HEK293T (cell line): Measurements from ENCODE around the gene KIAA1671.

ENCODE experiments used
- CTCF ChIA-PET: fragments of 350-600 bp; formaldehyde crosslinking; extraction: SDS; loops from one replicate; lab custom pipeline; 2021; ENCODE audit warnings: antibody characterized with exemption, inconsistent platforms; lab: Yijun Ruan, JAX
- POLR2A ChIA-PET: fragments of 350-600 bp; formaldehyde crosslinking; extraction: SDS; loops from one replicate; lab custom pipeline; 2020; ENCODE audit warnings: antibody characterized with exemption, inconsistent platforms; lab: Yijun Ruan, JAX
- DNase-seq: peaks from one replicate; pipeline ENCODE4 v3.0.0; 2012; ENCODE audit warnings: mixed read lengths; ENCODE audit errors: extremely low spot score
- ARNT ChIP-seq: fragments of 450-650 bp; IDR thresholded peaks from 2 replicates; pipeline ENCODE4 v1.6.1; 2017; ENCODE audit warnings: mild to moderate bottlenecking
- BHLHE40 ChIP-seq: fragments of 450-650 bp; IDR thresholded peaks from 2 replicates; pipeline ENCODE4 v1.6.1; 2016; ENCODE audit warnings: mild to moderate bottlenecking, moderate library complexity, borderline replicate concordance
- CTBP1 ChIP-seq: fragments of 450-650 bp; IDR thresholded peaks from 2 replicates; pipeline ENCODE4 v1.6.1; 2016; ENCODE audit warnings: borderline replicate concordance
- ELF4 ChIP-seq: fragments of 450-650 bp; IDR thresholded peaks from 2 replicates; pipeline ENCODE4 v1.6.1; 2017; ENCODE audit warnings: antibody characterized with exemption
- FOXA1 ChIP-seq: fragments of 450-650 bp; IDR thresholded peaks from 2 replicates; pipeline ENCODE4 v1.6.1; 2016; ENCODE audit warnings: mild to moderate bottlenecking
- FOXK2 ChIP-seq: fragments of 450-650 bp; IDR thresholded peaks from 2 replicates; pipeline ENCODE4 v1.6.1; 2016; ENCODE audit warnings: mild to moderate bottlenecking
- FOXM1 ChIP-seq: fragments of 450-650 bp; IDR thresholded peaks from 2 replicates; pipeline ENCODE4 v1.6.1; 2017; ENCODE audit warnings: mild to moderate bottlenecking, borderline replicate concordance
- HDGF ChIP-seq: fragments of 450-650 bp; IDR thresholded peaks from 2 replicates; pipeline ENCODE4 v1.6.1; 2017; ENCODE audit warnings: antibody characterized with exemption, borderline replicate concordance
- L3MBTL2 ChIP-seq: fragments of 450-650 bp; conservative IDR thresholded peaks from 2 replicates; pipeline ENCODE4 v1.6.1; 2016; ENCODE audit warnings: mild to moderate bottlenecking
- LEF1 ChIP-seq: fragments of 450-650 bp; IDR thresholded peaks from 2 replicates; pipeline ENCODE4 v1.6.1; 2017; ENCODE audit warnings: mild to moderate bottlenecking, borderline replicate concordance
- NFRKB ChIP-seq: fragments of 450-650 bp; IDR thresholded peaks from 2 replicates; pipeline ENCODE4 v1.6.1; 2016; ENCODE audit warnings: mild to moderate bottlenecking, moderate library complexity
- PKNOX1 ChIP-seq: fragments of 450-650 bp; IDR thresholded peaks from 2 replicates; pipeline ENCODE4 v1.6.1; 2016
- SP1 ChIP-seq: fragments of 450-650 bp; IDR thresholded peaks from 2 replicates; pipeline ENCODE4 v1.6.1; 2017
- SUZ12 ChIP-seq: fragments of 450-650 bp; IDR thresholded peaks from 2 replicates; pipeline ENCODE4 v1.6.1; 2016; ENCODE audit warnings: mild to moderate bottlenecking
- TARDBP ChIP-seq: fragments of 450-650 bp; IDR thresholded peaks from 2 replicates; pipeline ENCODE4 v1.6.1; 2016
- ZNF384 ChIP-seq: fragments of 450-650 bp; IDR thresholded peaks from 2 replicates; pipeline ENCODE4 v1.6.1; 2016

Gene KIAA1671

GRCh38 chr22:25114369-25115362 is 162.2 kb downstream of the KIAA1671 start:
- POLR2A ChIA-PET = no interaction called here
- TF ChIP-seq L3MBTL2 (no peak), SP1 (no peak), CTBP1 (no peak), ZNF384 (no peak), NFRKB (no peak), FOXA1 (no peak), PKNOX1 (no peak), FOXM1 (no peak), FOXK2 (no peak), HDGF (no peak), ARNT (no peak), ELF4 (no peak), TARDBP (no peak), LEF1 (no peak), BHLHE40 (no peak), SUZ12 (no peak)
- no peak for DNase-seq
- CTCF ChIA-PET = interaction anchor here (0.6 kb wide), 1 partner anchor 224 kb away, joined by 3 read pairs; no protein-coding TSS in a partner anchor

GRCh38 chr22:25119609-25120008 is 167.1 kb downstream of the KIAA1671 start:
- ChIA-PET CTCF (interaction anchor here (0.5 kb wide), 1 partner anchor 299 kb away, joined by 4 read pairs; no protein-coding TSS in a partner anchor), POLR2A (no interaction called here)
- TF ChIP-seq NFRKB (no peak), TARDBP (no peak), HDGF (no peak), ARNT (no peak), ELF4 (no peak), SP1 (no peak), LEF1 (no peak)
- no peak for DNase-seq

GRCh38 chr22:25120093-25120561 is 167.6 kb downstream of the KIAA1671 start:
- CTCF ChIA-PET = interaction anchor here (0.5 kb wide), 1 partner anchor 299 kb away, joined by 4 read pairs; no protein-coding TSS in a partner anchor
- no peak for TF ChIP-seq FOXA1
- TF ChIP-seq FOXK2 = no peak
- TF ChIP-seq L3MBTL2 = no peak
- TF ChIP-seq LEF1 = no peak
- no peak for TF ChIP-seq ZNF384
- no peak for TF ChIP-seq PKNOX1
- TF ChIP-seq TARDBP = no peak
- TF ChIP-seq SUZ12 = no peak
- TF ChIP-seq FOXM1 = no peak
- no peak for TF ChIP-seq ELF4
- no peak for TF ChIP-seq NFRKB
- no peak for DNase-seq
- POLR2A ChIA-PET = no interaction called here

DNA sequence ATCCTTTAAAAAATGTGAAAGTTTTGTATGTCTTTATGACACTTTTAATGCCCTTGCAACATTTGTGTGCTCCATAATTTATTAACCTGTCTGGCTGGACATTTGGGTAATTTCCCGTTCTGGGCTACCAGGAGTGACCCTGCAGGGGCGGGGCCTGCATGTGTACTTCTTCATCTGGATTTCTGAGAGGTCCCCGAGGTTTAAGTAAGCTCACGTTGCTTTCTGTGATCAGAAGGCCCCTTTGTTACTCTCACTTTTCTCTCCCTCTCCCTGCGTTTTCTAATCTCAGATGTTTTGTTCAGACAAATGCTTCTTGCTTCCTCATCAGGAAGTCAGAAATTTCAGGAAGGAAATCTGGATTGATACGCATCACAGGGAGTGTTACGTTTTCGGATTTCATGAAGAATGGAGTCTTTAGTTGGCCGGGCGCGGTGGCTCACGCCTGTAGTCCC is 168.3 kb downstream of the KIAA1671 start:
- CTCF ChIA-PET = no interaction called here
- POLR2A ChIA-PET = no interaction called here
- no peak for DNase-seq
- TF ChIP-seq SUZ12 = no peak
- TF ChIP-seq TARDBP = no peak
- no peak for TF ChIP-seq FOXA1
- no peak for TF ChIP-seq PKNOX1
- no peak for TF ChIP-seq CTBP1
- no peak for TF ChIP-seq SP1
- no peak for TF ChIP-seq ELF4
- TF ChIP-seq ZNF384 = no peak
- no peak for TF ChIP-seq BHLHE40
- TF ChIP-seq NFRKB = no peak
- no peak for TF ChIP-seq ARNT
- TF ChIP-seq L3MBTL2 = no peak
- no peak for TF ChIP-seq FOXM1
- no peak for TF ChIP-seq LEF1
- TF ChIP-seq HDGF = no peak
- no peak for TF ChIP-seq FOXK2

- POLR2A ChIA-PET = no interaction called here
- no peak for DNase-seq
- CTCF ChIA-PET = no interaction called here
These were observed 169.7 kb downstream of the KIAA1671 start for GRCh38 chr22:25122136-25122764.

More at GRCh38 chr22:25122136-25122764, 169.7 kb downstream of the KIAA1671 start:
- no peak for TF ChIP-seq CTBP1
- TF ChIP-seq L3MBTL2 = no peak
- no peak for TF ChIP-seq NFRKB
- TF ChIP-seq HDGF = no peak
- TF ChIP-seq ELF4 = no peak
- no peak for TF ChIP-seq BHLHE40
